HEK293T (cell line): Measurements from ENCODE around the gene PRCD.
"Not testable (repeated sequence)": the region's sequence is repeated elsewhere in the genome, so short reads cannot be mapped to it uniquely, and the experiment has no call there.

ENCODE experiments used
- CTCF ChIA-PET: fragments of 350-600 bp; formaldehyde crosslinking; extraction: SDS; loops from one replicate; lab custom pipeline; 2021; ENCODE audit warnings: antibody characterized with exemption, inconsistent platforms; lab: Yijun Ruan, JAX
- POLR2A ChIA-PET: fragments of 350-600 bp; formaldehyde crosslinking; extraction: SDS; loops from one replicate; lab custom pipeline; 2020; ENCODE audit warnings: antibody characterized with exemption, inconsistent platforms; lab: Yijun Ruan, JAX
- DNase-seq: peaks from one replicate; pipeline ENCODE4 v3.0.0; 2012; ENCODE audit warnings: mixed read lengths; ENCODE audit errors: extremely low spot score
- ARNT ChIP-seq: fragments of 450-650 bp; IDR thresholded peaks from 2 replicates; pipeline ENCODE4 v1.6.1; 2017; ENCODE audit warnings: mild to moderate bottlenecking
- BHLHE40 ChIP-seq: fragments of 450-650 bp; IDR thresholded peaks from 2 replicates; pipeline ENCODE4 v1.6.1; 2016; ENCODE audit warnings: mild to moderate bottlenecking, moderate library complexity, borderline replicate concordance
- CTBP1 ChIP-seq: fragments of 450-650 bp; IDR thresholded peaks from 2 replicates; pipeline ENCODE4 v1.6.1; 2016; ENCODE audit warnings: borderline replicate concordance
- ELF4 ChIP-seq: fragments of 450-650 bp; IDR thresholded peaks from 2 replicates; pipeline ENCODE4 v1.6.1; 2017; ENCODE audit warnings: antibody characterized with exemption
- FOXA1 ChIP-seq: fragments of 450-650 bp; IDR thresholded peaks from 2 replicates; pipeline ENCODE4 v1.6.1; 2016; ENCODE audit warnings: mild to moderate bottlenecking
- FOXK2 ChIP-seq: fragments of 450-650 bp; IDR thresholded peaks from 2 replicates; pipeline ENCODE4 v1.6.1; 2016; ENCODE audit warnings: mild to moderate bottlenecking
- FOXM1 ChIP-seq: fragments of 450-650 bp; IDR thresholded peaks from 2 replicates; pipeline ENCODE4 v1.6.1; 2017; ENCODE audit warnings: mild to moderate bottlenecking, borderline replicate concordance
- HDGF ChIP-seq: fragments of 450-650 bp; IDR thresholded peaks from 2 replicates; pipeline ENCODE4 v1.6.1; 2017; ENCODE audit warnings: antibody characterized with exemption, borderline replicate concordance
- L3MBTL2 ChIP-seq: fragments of 450-650 bp; conservative IDR thresholded peaks from 2 replicates; pipeline ENCODE4 v1.6.1; 2016; ENCODE audit warnings: mild to moderate bottlenecking
- LEF1 ChIP-seq: fragments of 450-650 bp; IDR thresholded peaks from 2 replicates; pipeline ENCODE4 v1.6.1; 2017; ENCODE audit warnings: mild to moderate bottlenecking, borderline replicate concordance
- NFRKB ChIP-seq: fragments of 450-650 bp; IDR thresholded peaks from 2 replicates; pipeline ENCODE4 v1.6.1; 2016; ENCODE audit warnings: mild to moderate bottlenecking, moderate library complexity
- PKNOX1 ChIP-seq: fragments of 450-650 bp; IDR thresholded peaks from 2 replicates; pipeline ENCODE4 v1.6.1; 2016
- SP1 ChIP-seq: fragments of 450-650 bp; IDR thresholded peaks from 2 replicates; pipeline ENCODE4 v1.6.1; 2017
- SUZ12 ChIP-seq: fragments of 450-650 bp; IDR thresholded peaks from 2 replicates; pipeline ENCODE4 v1.6.1; 2016; ENCODE audit warnings: mild to moderate bottlenecking
- TARDBP ChIP-seq: fragments of 450-650 bp; IDR thresholded peaks from 2 replicates; pipeline ENCODE4 v1.6.1; 2016
- ZNF384 ChIP-seq: fragments of 450-650 bp; IDR thresholded peaks from 2 replicates; pipeline ENCODE4 v1.6.1; 2016

The PRCD gene

DNA sequence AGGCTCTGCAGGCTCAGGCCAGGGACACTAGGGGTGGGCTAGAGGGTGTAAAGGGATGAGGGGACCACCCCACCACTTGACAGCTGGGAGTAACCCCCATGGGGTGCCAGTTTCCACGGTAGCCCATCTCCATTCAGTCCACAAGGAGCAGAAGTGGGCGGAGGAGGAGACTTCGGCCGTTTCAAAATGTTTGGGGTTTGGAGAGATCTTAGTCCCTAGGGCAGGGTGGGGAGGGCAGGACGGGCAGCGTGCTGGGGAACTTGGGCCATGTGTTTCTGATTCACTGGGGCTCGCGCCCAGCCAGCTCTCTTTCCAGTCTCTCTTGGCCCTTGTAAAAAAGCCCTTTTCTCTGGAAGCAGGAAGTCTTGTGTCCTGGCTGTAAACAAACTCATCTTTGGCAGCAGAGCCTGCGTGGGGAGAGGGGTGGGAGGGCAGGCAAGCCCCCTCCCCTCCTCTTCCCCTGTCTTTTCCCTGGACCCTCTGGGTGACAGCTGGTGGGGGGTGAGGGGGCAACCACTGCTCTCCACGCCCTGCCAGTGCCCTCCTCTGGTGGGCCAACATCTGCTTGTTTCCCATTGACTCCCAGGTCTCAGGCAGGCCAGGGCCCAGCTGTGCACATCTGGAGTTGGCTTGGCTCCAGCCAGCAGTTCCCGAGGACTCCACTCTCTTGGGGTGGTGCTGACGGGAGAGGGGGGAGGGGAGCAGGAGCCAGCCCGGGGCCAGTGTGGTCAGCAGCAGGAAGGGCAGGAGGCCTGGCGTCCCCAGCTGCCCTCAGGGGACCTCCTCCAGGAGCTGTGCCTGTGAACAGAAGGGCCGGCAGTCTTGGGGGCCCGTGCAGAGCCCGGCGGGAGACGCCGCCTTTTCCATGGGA lies 10.4 kb upstream of the PRCD start:
- no peak for TF ChIP-seq FOXA1
- TF ChIP-seq LEF1, result no peak
- no peak for TF ChIP-seq CTBP1
- no peak for TF ChIP-seq PKNOX1
- no peak for TF ChIP-seq ELF4
- no peak for TF ChIP-seq BHLHE40
- TF ChIP-seq SUZ12, result no peak
- TF ChIP-seq FOXK2, result no peak
- TF ChIP-seq TARDBP, result no peak
- TF ChIP-seq ARNT, result no peak
- no peak for TF ChIP-seq FOXM1
- TF ChIP-seq NFRKB, result no peak
- no peak for TF ChIP-seq HDGF
- TF ChIP-seq ZNF384, result no peak
- TF ChIP-seq L3MBTL2, result no peak
- no peak for TF ChIP-seq SP1
- CTCF ChIA-PET, result interaction anchor here (1.0 to 4.0 kb wide), 5 partner anchors 10 to 152 kb away, joined by 3 to 15 read pairs (median 4); partner anchors contain the start of gene PRCD
- POLR2A ChIA-PET, result interaction anchor here (0.9 to 3.8 kb wide), 7 partner anchors 11 to 84 kb away, joined by 4 to 28 read pairs (median 5); partner anchors contain the start of gene PRCD
- DNase-seq, result no peak

- TF ChIP-seq ARNT (no peak), L3MBTL2 (no peak), TARDBP (no peak), FOXA1 (no peak), LEF1 (no peak), CTBP1 (no peak), ELF4 (no peak), BHLHE40 (no peak), NFRKB (no peak), SP1 (no peak), SUZ12 (no peak), FOXK2 (no peak), PKNOX1 (no peak; the same call in 1 of the 2 replicates)
- CTCF ChIA-PET, result interaction anchor here (1.2 to 4.0 kb wide), 3 partner anchors 10 to 151 kb away, joined by 4 to 15 read pairs (median 5); partner anchors contain the start of gene PRCD
- DNase-seq, result no peak
- POLR2A ChIA-PET, result interaction anchor here (0.9 to 3.8 kb wide), 7 partner anchors 10 to 83 kb away, joined by 4 to 28 read pairs (median 5); partner anchors contain the start of gene PRCD
Measured at GRCh38 chr17:76530095-76530723, 9.6 kb upstream of the PRCD start.

- POLR2A ChIA-PET, result interaction anchor here (1.2 to 3.6 kb wide), 2 partner anchors 10 to 12 kb away, joined by 4 to 28 read pairs; partner anchors contain the start of gene PRCD
- DNase-seq, result no peak
- TF ChIP-seq BHLHE40, result no peak
- no peak for TF ChIP-seq LEF1
- TF ChIP-seq PKNOX1, result no peak
- no peak for TF ChIP-seq TARDBP
- TF ChIP-seq FOXM1, result no peak
- TF ChIP-seq ARNT, result no peak
- no peak for TF ChIP-seq SP1
- TF ChIP-seq CTBP1, result no peak
- TF ChIP-seq ZNF384, result no peak
- TF ChIP-seq NFRKB, result no peak
- no peak for TF ChIP-seq ELF4
- TF ChIP-seq HDGF, result no peak
- TF ChIP-seq FOXA1, result no peak
- TF ChIP-seq SUZ12, result no peak
- TF ChIP-seq FOXK2, result no peak
- no peak for TF ChIP-seq L3MBTL2
Measured at GRCh38 chr17:76530811-76531485, 8.9 kb upstream of the PRCD start.

GRCh38 chr17:76531486-76532038 lies 8.3 kb upstream of the PRCD start:
- TF ChIP-seq ARNT, result no peak
- no peak for TF ChIP-seq FOXK2
- TF ChIP-seq NFRKB, result no peak
- no peak for TF ChIP-seq SP1
- no peak for TF ChIP-seq ELF4
- CTCF ChIA-PET, result no interaction called here
- DNase-seq, result no peak
- POLR2A ChIA-PET, result no interaction called here

More at GRCh38 chr17:76530811-76531485, 8.9 kb upstream of the PRCD start:
- CTCF ChIA-PET, result interaction anchor here (4.0 kb wide), 1 partner anchor 9 kb away, joined by 15 read pairs; the partner anchor contains the start of gene PRCD

GRCh38 chr17:76532072-76532651 lies 7.7 kb upstream of the PRCD start:
- POLR2A ChIA-PET, result interaction anchor here (1.4 kb wide), 1 partner anchor 25 kb away, joined by 6 read pairs; no protein-coding TSS in a partner anchor

DNA sequence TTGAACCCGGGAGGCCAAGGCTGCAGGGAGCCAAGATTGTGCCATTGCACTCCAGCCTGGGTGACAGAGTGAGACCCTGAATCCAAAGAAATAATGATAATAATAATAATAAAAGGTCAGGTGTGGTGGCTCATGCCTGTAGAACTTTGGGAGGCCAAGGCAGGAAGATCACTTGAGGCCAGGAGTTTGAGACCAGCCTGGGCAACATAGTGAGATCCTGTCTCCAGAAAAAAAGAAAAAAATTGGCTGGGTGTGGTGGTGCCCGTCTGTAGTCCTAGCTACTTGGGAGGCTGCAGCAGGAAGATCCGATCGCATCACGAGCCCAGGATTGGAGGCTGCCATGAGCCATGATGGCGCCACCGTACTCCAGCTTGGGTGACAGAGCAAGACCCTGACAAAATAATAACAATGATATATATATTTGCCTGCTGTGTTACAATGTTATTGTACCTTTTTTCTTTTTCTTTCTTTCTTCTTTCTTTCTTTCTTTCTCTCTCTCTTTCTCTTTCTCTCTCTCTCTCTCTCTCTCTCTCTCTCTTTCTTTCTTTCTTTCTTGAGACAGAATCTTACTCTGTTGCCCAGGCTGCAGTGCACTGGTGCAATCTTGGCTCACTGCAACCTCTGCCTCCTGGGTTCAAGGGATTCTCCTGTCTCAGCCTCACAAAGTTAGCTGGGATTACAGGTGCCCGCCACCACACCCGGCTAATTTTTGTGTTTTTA lies 6.0 kb upstream of the PRCD start:
- DNase-seq, result not testable (repeated sequence)
- CTCF ChIA-PET, result interaction anchor here (0.6 to 1.0 kb wide), 2 partner anchors 10 to 13 kb away, joined by 3 to 5 read pairs; no protein-coding TSS in a partner anchor
- POLR2A ChIA-PET, result interaction anchor here (1.4 kb wide), 2 partner anchors 23 to 174 kb away, joined by 4 to 6 read pairs; no protein-coding TSS in a partner anchor

More at GRCh38 chr17:76532072-76532651, 7.7 kb upstream of the PRCD start:
- no peak for DNase-seq
- TF ChIP-seq L3MBTL2 (no peak), SP1 (no peak), ZNF384 (no peak), TARDBP (no peak), BHLHE40 (no peak), SUZ12 (no peak), LEF1 (no peak), HDGF (no peak), FOXK2 (no peak), NFRKB (no peak), ARNT (no peak), ELF4 (no peak), FOXM1 (no peak), FOXA1 (no peak)
- CTCF ChIA-PET, result interaction anchor here (0.7 kb wide), 1 partner anchor 8 kb away, joined by 4 read pairs; no protein-coding TSS in a partner anchor
